Stimulated activated CD8-positive, alpha-beta memory T cell treated with anti-CD3 and anti-CD28 coated beads, Interleukin-7, amount 100 ng/mL, for 24 hours (primary cell): ENCODE data around the gene EPS8L2.

ENCODE experiments used
- DNase-seq: peaks from one replicate; pipeline ENCODE4 v3.0.0-alpha.2; 2020; ENCODE audit warnings: low read depth

EPS8L2 gene

GRCh38 chr11:704781-705645 lies 1.0 kb upstream of the EPS8L2 start:
- no peak for DNase-seq

GRCh38 chr11:706439-706956 lies 467 bp downstream of the EPS8L2 start:
- no peak for DNase-seq

- no peak for DNase-seq
These were observed 1.2 kb downstream of the EPS8L2 start for GRCh38 chr11:706957-707816.

GRCh38 chr11:707817-708420 lies 1.9 kb downstream of the EPS8L2 start:
- no peak for DNase-seq

GRCh38 chr11:708511-708910 lies 2.5 kb downstream of the EPS8L2 start:
- DNase-seq, result no peak

GRCh38 chr11:709109-709997 lies 3.3 kb downstream of the EPS8L2 start:
- DNase-seq, result no peak

- no peak for DNase-seq
These were observed 8.4 kb downstream of the EPS8L2 start for GRCh38 chr11:714436-714835.

- no peak for DNase-seq
These were observed 13.4 kb downstream of the EPS8L2 start for GRCh38 chr11:719214-720016.

- DNase-seq, result no peak
These were observed 14.1 kb downstream of the EPS8L2 start for GRCh38 chr11:720017-720641.

- no peak for DNase-seq
These were observed 14.7 kb downstream of the EPS8L2 start for GRCh38 chr11:720642-721246.

- DNase-seq, result no peak
These were observed 15.3 kb downstream of the EPS8L2 start for GRCh38 chr11:721247-721740.

GRCh38 chr11:721741-722345 lies 15.8 kb downstream of the EPS8L2 start:
- DNase-seq, result no peak

GRCh38 chr11:722346-722811 lies 16.3 kb downstream of the EPS8L2 start:
- DNase-seq, result no peak

- no peak for DNase-seq
These were observed 17.3 kb downstream of the EPS8L2 start for GRCh38 chr11:723120-723883.

GRCh38 chr11:724049-724777 lies 18.2 kb downstream of the EPS8L2 start:
- no peak for DNase-seq

- DNase-seq, result no peak
These were observed 18.9 kb downstream of the EPS8L2 start for GRCh38 chr11:724778-725386.

- no peak for DNase-seq
These were observed 19.7 kb downstream of the EPS8L2 start for GRCh38 chr11:725624-726202.
